OCI-LY7 (cell line): ENCODE data around the gene RNF125. TPM values are rescaled to one million over a fixed set of nuclear protein-coding genes. Genes with fewer than 3 reads are reported as not detected.

Source experiments
- BruUV-seq: library from RNA; stranded (reverse); fragments of 400-500 nt; replicated peaks from 2 replicates; lab custom pipeline; 2021; lab: Mats Ljungman, UMichigan
- CTCF ChIA-PET: fragments of 300-600 bp; sonication (Branson Sonifier 250); formaldehyde crosslinking; loops from one replicate; lab custom pipeline; 2022; ENCODE audit warnings: antibody characterized with exemption; ENCODE audit not compliant: unreplicated experiment; lab: Charles Lee
- POLR2A ChIA-PET: fragments of 300-600 bp; sonication (Branson Sonifier 250); formaldehyde crosslinking; loops from one replicate; lab custom pipeline; 2022; ENCODE audit warnings: antibody characterized with exemption; lab: Charles Lee
- DNase-seq: peaks from one replicate; pipeline ENCODE4 v3.0.0-alpha.2; 2015; ENCODE audit warnings: low spot score
- H2AFZ ChIP-seq: fragments of 200-600 bp; sonication (generic), shearing (Covaris generic); 2 replicates; pipeline ENCODE4 v1.6.1; 2014; ENCODE audit warnings: mild to moderate bottlenecking, antibody characterized with exemption, low read length, moderate library complexity
- H3K27ac ChIP-seq: fragments of 200-600 bp; sonication (generic); 2 replicates; pipeline ENCODE4 v1.5.1; 2014; ENCODE audit warnings: mixed run types, low read depth, mild to moderate bottlenecking, moderate library complexity, low read length, inconsistent platforms; ENCODE audit not compliant: poor library complexity, severe bottlenecking
- H3K36me3 ChIP-seq: fragments of 200-600 bp; sonication (generic); 2 replicates; pipeline ENCODE4 v1.6.1; 2014; ENCODE audit warnings: mild to moderate bottlenecking, antibody characterized with exemption, low read length, moderate library complexity, mixed read lengths; ENCODE audit not compliant: insufficient read depth
- H3K4me1 ChIP-seq: fragments of 200-600 bp; sonication (generic); 2 replicates; pipeline ENCODE4 v1.5.1; 2014; ENCODE audit warnings: mild to moderate bottlenecking, low read length; ENCODE audit not compliant: insufficient read depth, poor library complexity, severe bottlenecking
- H3K4me2 ChIP-seq: fragments of 200-600 bp; sonication (generic); 2 replicates; pipeline ENCODE4 v1.6.1; 2014; ENCODE audit warnings: mild to moderate bottlenecking, low read length
- H3K4me3 ChIP-seq: fragments of 200-600 bp; sonication (generic); 2 replicates; pipeline ENCODE4 v1.5.1; 2014; ENCODE audit warnings: mild to moderate bottlenecking, low read depth, low read length; ENCODE audit not compliant: poor library complexity, severe bottlenecking
- H3K79me2 ChIP-seq: fragments of 200-600 bp; sonication (generic); 2 replicates; pipeline ENCODE4 v1.6.1; 2016; ENCODE audit warnings: low read depth, mild to moderate bottlenecking, low read length, moderate library complexity, mixed read lengths; ENCODE audit not compliant: insufficient read depth
- H3K9me2 ChIP-seq: fragments of 200-600 bp; sonication (generic); 2 replicates; pipeline ENCODE4 v1.6.1; 2016; ENCODE audit warnings: mild to moderate bottlenecking, low read length, mixed read lengths; ENCODE audit not compliant: insufficient read depth
- H3K9me3 ChIP-seq: fragments of 200-600 bp; sonication (generic); 2 replicates; pipeline ENCODE4 v1.6.1; 2014; ENCODE audit warnings: mild to moderate bottlenecking, mixed run types, low read length, mixed read lengths
- H4K20me1 ChIP-seq: fragments of 200-600 bp; sonication (generic); 2 replicates; pipeline ENCODE4 v1.6.1; 2014; ENCODE audit warnings: mild to moderate bottlenecking, antibody characterized with exemption, low read length, moderate library complexity, mixed read lengths; ENCODE audit not compliant: insufficient read depth
- EZH2phosphoT487 ChIP-seq: fragments of 200-600 bp; sonication (generic); IDR thresholded peaks from 2 replicates; pipeline ENCODE4 v1.6.1; 2018; ENCODE audit warnings: low read depth, borderline replicate concordance, mild to moderate bottlenecking, mixed run types, antibody characterized with exemption, low read length, moderate library complexity, mixed read lengths
- intact Hi-C: fragments of 100-400 bp; cut with micrococcal nuclease; formaldehyde crosslinking; loops from one replicate; pipeline ENCODE4 v1.10.0; 2022; ENCODE audit not compliant: unreplicated experiment
- total RNA-seq, 2 experiments: library from RNA; depleted of rRNA in 1 of 2; stranded (reverse); fragments of >200 nt in 1 of 2; shearing (Covaris generic) in 1 of 2; gene quantifications; 2 replicates each; pipeline ENCODE4 v1.2.3, GENCODE V29; 2014 to 2022
- TF ChIP-seq, protein P1 (sequence below): fragments of 200-600 bp; sonication (generic); conservative IDR thresholded peaks from 2 replicates; pipeline ENCODE4 v1.5.1; 2014; ENCODE audit warnings: mild to moderate bottlenecking, antibody characterized with exemption, low read length, moderate library complexity, mixed read lengths

The RNF125 gene
- total RNA-seq, 2 experiments from 2014 or later, result 1.2 to 3.2 TPM

GRCh38 chr18:32021756-32022564, 3.3 kb downstream of the RNF125 start:
- Histone ChIP-seq H3K36me3 (no peaks in the 10 kb centered on the region), H3K27ac (no peak overlapping the region), H3K4me1 (peaks cover 11% of the 10 kb centered on the region), H2AFZ (no peak overlapping the region), H3K4me2 (no peak overlapping the region), H3K9me3 (no peaks in the 10 kb centered on the region), H4K20me1 (no peaks in the 10 kb centered on the region), H3K9me2 (no peaks in the 10 kb centered on the region), H3K4me3 (no peak overlapping the region), H3K79me2 (no peaks in the 10 kb centered on the region)
- intact Hi-C loops, result no loop called here
- DNase-seq, result no peak
- POLR2A ChIA-PET, result no interaction called here
- no peak for TF ChIP-seq EZH2phosphoT487
- TF ChIP-seq, protein P1, sequence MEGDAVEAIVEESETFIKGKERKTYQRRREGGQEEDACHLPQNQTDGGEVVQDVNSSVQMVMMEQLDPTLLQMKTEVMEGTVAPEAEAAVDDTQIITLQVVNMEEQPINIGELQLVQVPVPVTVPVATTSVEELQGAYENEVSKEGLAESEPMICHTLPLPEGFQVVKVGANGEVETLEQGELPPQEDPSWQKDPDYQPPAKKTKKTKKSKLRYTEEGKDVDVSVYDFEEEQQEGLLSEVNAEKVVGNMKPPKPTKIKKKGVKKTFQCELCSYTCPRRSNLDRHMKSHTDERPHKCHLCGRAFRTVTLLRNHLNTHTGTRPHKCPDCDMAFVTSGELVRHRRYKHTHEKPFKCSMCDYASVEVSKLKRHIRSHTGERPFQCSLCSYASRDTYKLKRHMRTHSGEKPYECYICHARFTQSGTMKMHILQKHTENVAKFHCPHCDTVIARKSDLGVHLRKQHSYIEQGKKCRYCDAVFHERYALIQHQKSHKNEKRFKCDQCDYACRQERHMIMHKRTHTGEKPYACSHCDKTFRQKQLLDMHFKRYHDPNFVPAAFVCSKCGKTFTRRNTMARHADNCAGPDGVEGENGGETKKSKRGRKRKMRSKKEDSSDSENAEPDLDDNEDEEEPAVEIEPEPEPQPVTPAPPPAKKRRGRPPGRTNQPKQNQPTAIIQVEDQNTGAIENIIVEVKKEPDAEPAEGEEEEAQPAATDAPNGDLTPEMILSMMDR, result no peak
- BruUV-seq, result TSS peak; percentile 50
- CTCF ChIA-PET, result no interaction called here

- Histone ChIP-seq H3K79me2 (no peaks in the 10 kb centered on the region), H3K36me3 (no peaks in the 10 kb centered on the region), H3K27ac (no peak overlapping the region), H4K20me1 (no peaks in the 10 kb centered on the region), H3K4me3 (no peak overlapping the region), H2AFZ (no peak overlapping the region), H3K9me2 (no peaks in the 10 kb centered on the region), H3K4me2 (no peak overlapping the region), H3K4me1 (peaks cover 6% of the 10 kb centered on the region), H3K9me3 (no peaks in the 10 kb centered on the region)
- BruUV-seq, result no TSS peak
- no peak for DNase-seq
- TF ChIP-seq EZH2phosphoT487, result no peak
- TF ChIP-seq, protein P1, result no peak
- POLR2A ChIA-PET, result no interaction called here
- CTCF ChIA-PET, result no interaction called here
- intact Hi-C loops, result no loop called here
Measured at GRCh38 chr18:32025744-32026143, 7.1 kb downstream of the RNF125 start.

GRCh38 chr18:32026491-32027086, 8.0 kb downstream of the RNF125 start:
- no peak for DNase-seq
- Histone ChIP-seq H3K4me1 (peaks cover 6% of the 10 kb centered on the region), H3K4me2 (no peak overlapping the region), H2AFZ (no peak overlapping the region), H4K20me1 (no peaks in the 10 kb centered on the region), H3K4me3 (no peak overlapping the region), H3K36me3 (no peaks in the 10 kb centered on the region), H3K9me2 (no peaks in the 10 kb centered on the region), H3K9me3 (no peaks in the 10 kb centered on the region), H3K79me2 (no peaks in the 10 kb centered on the region), H3K27ac (no peak overlapping the region)
- intact Hi-C loops, result no loop called here
- CTCF ChIA-PET, result no interaction called here
- POLR2A ChIA-PET, result no interaction called here
- BruUV-seq, result no TSS peak
- TF ChIP-seq EZH2phosphoT487, result no peak
- TF ChIP-seq, protein P1, result no peak
